WTC11 (cell line): ENCODE measurements around the gene STK39.

Experiments used
- ATF3 ChIP-seq: sonication (generic); formaldehyde crosslinking; conservative IDR thresholded peaks from 2 replicates; pipeline ENCODE4 v1.8.1; 2022; ENCODE audit warnings: mild to moderate bottlenecking, missing genetic modification reagents
- CTCF ChIP-seq: fragments of 200-600 bp; IDR thresholded peaks from 2 replicates; pipeline ENCODE4 v1.8.0; 2022; ENCODE audit warnings: antibody characterized with exemption
- ESRRA ChIP-seq: sonication (generic); formaldehyde crosslinking; IDR thresholded peaks from 2 replicates; pipeline ENCODE4 v1.8.1; 2022; ENCODE audit warnings: mild to moderate bottlenecking, missing genetic modification reagents, borderline replicate concordance
- GTF2I ChIP-seq: fragments of 250-450 bp; sonication (Bioruptor Pico); conservative IDR thresholded peaks from 2 replicates; pipeline ENCODE4 v1.4.0; 2021; ENCODE audit warnings: mild to moderate bottlenecking
- KAT7 ChIP-seq: sonication (generic); formaldehyde crosslinking; IDR thresholded peaks from 2 replicates; pipeline ENCODE4 v1.8.1; 2023; ENCODE audit warnings: missing genetic modification reagents, mild to moderate bottlenecking, borderline replicate concordance
- RELA ChIP-seq: sonication (generic); formaldehyde crosslinking; IDR thresholded peaks from 2 replicates; pipeline ENCODE4 v1.8.1; 2022; ENCODE audit warnings: missing genetic modification reagents, mild to moderate bottlenecking, borderline replicate concordance
- SMAD3 ChIP-seq: sonication (generic); formaldehyde crosslinking; IDR thresholded peaks from 2 replicates; pipeline ENCODE4 v1.8.0; 2022; ENCODE audit warnings: missing genetic modification reagents, mild to moderate bottlenecking, borderline replicate concordance
- STAT6 ChIP-seq: sonication (generic); formaldehyde crosslinking; conservative IDR thresholded peaks from 2 replicates; pipeline ENCODE4 v1.8.1; 2023; ENCODE audit warnings: mild to moderate bottlenecking, low read depth, missing genetic modification reagents, moderate library complexity
- ZBTB21 ChIP-seq: sonication (generic); formaldehyde crosslinking; IDR thresholded peaks from 2 replicates; pipeline ENCODE4 v1.8.1; 2023; ENCODE audit warnings: mild to moderate bottlenecking, missing genetic modification reagents, borderline replicate concordance
- TF ChIP-seq, protein P1 (sequence below): sonication (generic); formaldehyde crosslinking; IDR thresholded peaks from 2 replicates; pipeline ENCODE4 v1.8.1; 2023; ENCODE audit warnings: mild to moderate bottlenecking, missing genetic modification reagents, moderate library complexity
- TF ChIP-seq, protein P2 (sequence below): sonication (generic); formaldehyde crosslinking; IDR thresholded peaks from 2 replicates; pipeline ENCODE4 v1.8.1; 2022; ENCODE audit warnings: low read depth, missing genetic modification reagents, borderline replicate concordance

DNA sequence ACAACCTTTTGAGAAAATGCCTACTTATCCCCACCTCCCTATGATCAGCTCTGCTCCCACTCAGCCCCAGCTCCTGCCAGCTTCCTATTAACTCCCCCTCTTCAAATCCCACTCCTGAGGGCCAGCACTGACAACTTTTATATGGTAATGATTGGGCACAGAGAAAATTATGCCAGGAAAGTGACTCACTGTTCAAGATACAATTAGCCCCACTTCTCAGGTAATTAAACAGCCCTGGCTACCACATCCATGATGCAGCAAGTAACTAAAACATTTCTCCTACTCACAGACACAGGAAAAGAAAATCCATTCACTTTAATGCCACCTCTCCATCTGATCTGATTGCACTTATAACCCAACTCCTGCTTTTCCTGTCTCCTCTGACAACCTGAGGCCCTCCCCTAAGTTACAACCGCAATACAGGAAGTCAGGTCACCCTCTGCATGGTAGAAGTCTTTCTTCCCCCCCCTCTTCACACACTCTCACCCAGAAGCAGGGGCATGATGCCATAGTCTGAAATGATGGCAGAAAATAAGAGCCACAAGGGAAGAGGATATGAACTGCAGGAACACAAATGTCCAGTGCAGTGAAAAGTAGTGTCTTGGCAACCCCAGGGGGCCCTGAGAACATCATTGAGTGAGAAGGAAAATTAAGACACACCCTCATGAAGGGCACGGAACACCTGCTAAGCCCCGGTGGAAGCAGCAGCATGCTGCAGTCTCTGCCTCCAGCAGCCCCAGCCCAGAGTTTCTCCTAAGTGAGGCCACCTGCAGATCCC is 54.4 kb downstream of the STK39 start:
- TF ChIP-seq GTF2I (CRISPR knock-in tag) (no peak), CTCF (no peak), STAT6 (no peak), KAT7 (CRISPR knock-in tag) (no peak), ESRRA (CRISPR knock-in tag) (no peak), ZBTB21 (no peak), RELA (CRISPR knock-in tag) (no peak), SMAD3 (CRISPR knock-in tag) (no peak), ATF3 (CRISPR knock-in tag) (no peak)
- TF ChIP-seq, protein P1, sequence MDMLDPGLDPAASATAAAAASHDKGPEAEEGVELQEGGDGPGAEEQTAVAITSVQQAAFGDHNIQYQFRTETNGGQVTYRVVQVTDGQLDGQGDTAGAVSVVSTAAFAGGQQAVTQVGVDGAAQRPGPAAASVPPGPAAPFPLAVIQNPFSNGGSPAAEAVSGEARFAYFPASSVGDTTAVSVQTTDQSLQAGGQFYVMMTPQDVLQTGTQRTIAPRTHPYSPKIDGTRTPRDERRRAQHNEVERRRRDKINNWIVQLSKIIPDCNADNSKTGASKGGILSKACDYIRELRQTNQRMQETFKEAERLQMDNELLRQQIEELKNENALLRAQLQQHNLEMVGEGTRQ (CRISPR knock-in tag), result no peak
- TF ChIP-seq, protein P2, sequence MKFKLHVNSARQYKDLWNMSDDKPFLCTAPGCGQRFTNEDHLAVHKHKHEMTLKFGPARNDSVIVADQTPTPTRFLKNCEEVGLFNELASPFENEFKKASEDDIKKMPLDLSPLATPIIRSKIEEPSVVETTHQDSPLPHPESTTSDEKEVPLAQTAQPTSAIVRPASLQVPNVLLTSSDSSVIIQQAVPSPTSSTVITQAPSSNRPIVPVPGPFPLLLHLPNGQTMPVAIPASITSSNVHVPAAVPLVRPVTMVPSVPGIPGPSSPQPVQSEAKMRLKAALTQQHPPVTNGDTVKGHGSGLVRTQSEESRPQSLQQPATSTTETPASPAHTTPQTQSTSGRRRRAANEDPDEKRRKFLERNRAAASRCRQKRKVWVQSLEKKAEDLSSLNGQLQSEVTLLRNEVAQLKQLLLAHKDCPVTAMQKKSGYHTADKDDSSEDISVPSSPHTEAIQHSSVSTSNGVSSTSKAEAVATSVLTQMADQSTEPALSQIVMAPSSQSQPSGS (CRISPR knock-in tag), result no peak
